Left lung (tissue), 10 donors: ENCODE results near the gene SEBOX. TPM values are rescaled to one million over a fixed set of nuclear protein-coding genes. Genes with fewer than 3 reads are reported as not detected.
A peak's percentile ranks its signal among the peaks of the same experiment; 100 is the strongest.

ENCODE experiments used
- ATAC-seq: fragments of 200-7000 bp; cut with Tn5 transposase; one replicate; pipeline ENCODE4 v1.9.1; 2020; ENCODE audit warnings: moderate library complexity
- DNase-seq, 4 donors: peaks; one replicate each; pipeline ENCODE4 v3.0.0-alpha.2; 2013 to 2020
- H3K27ac ChIP-seq, 2 donors: fragments of 200-600 bp; sonication (generic) in 1 of 2; one replicate each; pipeline versions ENCODE4 v1.5.0 to v1.8.0; 2020 to 2021
- H3K27me3 ChIP-seq, 2 donors: fragments of 200-600 bp; sonication (generic) in 1 of 2; one replicate each; pipeline versions ENCODE4 v1.5.0 to v1.8.0; 2020 to 2021
- H3K36me3 ChIP-seq, 2 donors: fragments of 200-600 bp; sonication (generic) in 1 of 2; one replicate each; pipeline versions ENCODE4 v1.5.0 to v1.8.0; 2020 to 2021
- H3K4me1 ChIP-seq, 2 donors: fragments of 200-600 bp; one replicate each; pipeline ENCODE4 v1.8.0; 2021
- H3K4me3 ChIP-seq, 2 donors: fragments of 200-600 bp; sonication (generic) in 1 of 2; one replicate each; pipeline versions ENCODE4 v1.5.0 to v1.8.0; 2020 to 2021; ENCODE audit warnings: mild to moderate bottlenecking in 1 of 2
- H3K9me3 ChIP-seq, 2 donors: fragments of 200-600 bp; sonication (generic) in 1 of 2; one replicate each; pipeline versions ENCODE4 v1.5.0 to v1.8.0; 2020 to 2021
- CTCF ChIP-seq, 2 donors: fragments of 200-600 bp; sonication (generic) in 1 of 2; IDR thresholded peaks; one replicate each; pipeline versions ENCODE4 v1.5.0 to v1.8.0; 2021; ENCODE audit warnings: antibody characterized with exemption in 2 of 2
- intact Hi-C, 2 donors: fragments of 100-400 bp; cut with DNase I; formaldehyde crosslinking; loops; one replicate each; pipeline versions ENCODE4 v1.11.2 to v1.14.2; 2022
- polyA plus RNA-seq, 6 donors: library from polyadenylated mRNA; unstranded; fragments of 120-200 nt; gene quantifications; one replicate each; pipeline ENCODE4 v1.2.1, GENCODE V29; 2013; ENCODE audit not compliant: insufficient read length in 6 of 6
- total RNA-seq, 2 donors: library from RNA; stranded (reverse); fragmentation: NEBNext Ultra II Directional; extraction: Animal tissue kit (Norgen Biotek cat#: 25700); gene quantifications; one replicate each; pipeline ENCODE4 v1.2.1, GENCODE V29; 2021
- donor health status: DM: no; HTN: yes; CAD: no.
- donor health status: DM: no; HTN: no; CAD: no.

The SEBOX gene
- total and polyA plus RNA-seq, 8 donors: not detected

- DNase-seq (no peak), ATAC-seq (no peak)
- H3K36me3 ChIP-seq: peaks cover 0 to 6% of the 10 kb centered on the region in 2 donors
- no peak overlapping the region for H3K4me3 ChIP-seq
- no peak for TF ChIP-seq CTCF (IDR thresholded peaks at IDR 0.05)
- peaks cover 11 to 42% of the 10 kb centered on the region in 2 donors for H3K4me1 ChIP-seq
- intact Hi-C loops: no loop called here
- H3K27ac ChIP-seq: no peak overlapping the region
- no peaks in the 10 kb centered on the region for H3K9me3 ChIP-seq
- H3K27me3 ChIP-seq: peaks cover 0 to 27% of the 10 kb centered on the region in 2 donors
Measured at GRCh38 chr17:28407130-28407973, 42.4 kb upstream of the SEBOX start.

GRCh38 chr17:28406473-28406814, 41.4 kb upstream of the SEBOX start:
- ATAC-seq: peak; percentile 42
- H3K9me3 ChIP-seq: no peaks in the 10 kb centered on the region
- no peak for TF ChIP-seq CTCF (IDR thresholded peaks at IDR 0.05)
- H3K27me3 ChIP-seq: peaks cover 0 to 27% of the 10 kb centered on the region in 2 donors
- H3K4me1 ChIP-seq: peaks cover 11 to 50% of the 10 kb centered on the region in 2 donors
- H3K36me3 ChIP-seq: peaks cover 0 to 12% of the 10 kb centered on the region in 2 donors
- H3K4me3 ChIP-seq: peak overlapping the region; percentile 72 to 97
- intact Hi-C loops: no loop called here
- no peak overlapping the region for H3K27ac ChIP-seq
- DNase-seq: no peak

GRCh38 chr17:28405632-28406472, 40.9 kb upstream of the SEBOX start, which contains the start of gene SLC46A1:
Gene SLC46A1 (minus strand): TSS chr17:28406212. CDS start chr17:28406114, 98 bp downstream.
- Histone ChIP-seq H3K4me1 (peaks cover 11 to 50% of the 10 kb centered on the region in 2 donors), H3K27ac (peak within 1 kb of the TSS in 1 of 2 donors; percentile 66), H3K36me3 (peaks cover 0 to 12% of the 10 kb centered on the region in 2 donors), H3K9me3 (no peaks in the 10 kb centered on the region), H3K4me3 (peak within 1 kb of the TSS; percentile 72 to 97), H3K27me3 (peaks cover 0 to 27% of the 10 kb centered on the region in 2 donors)
- ATAC-seq: peak; percentile 85
- intact Hi-C loops: no loop called here
- peak in 3 of 4 donors; percentile 45 to 91 (median 57) for DNase-seq
- no peak for TF ChIP-seq CTCF (IDR thresholded peaks at IDR 0.05)

GRCh38 chr17:28404812-28405570, 40.0 kb upstream of the SEBOX start:
- peak overlapping the region; percentile 72 to 97 for H3K4me3 ChIP-seq
- H3K9me3 ChIP-seq: no peaks in the 10 kb centered on the region
- ATAC-seq (peak; percentile 3), DNase-seq (no peak)
- TF ChIP-seq CTCF (IDR thresholded peaks at IDR 0.05): no peak
- intact Hi-C loops: no loop called here
- peaks cover 11 to 50% of the 10 kb centered on the region in 2 donors for H3K4me1 ChIP-seq
- peaks cover 0 to 18% of the 10 kb centered on the region in 2 donors for H3K36me3 ChIP-seq
- H3K27ac ChIP-seq: no peak overlapping the region
- H3K27me3 ChIP-seq: peaks cover 0 to 27% of the 10 kb centered on the region in 2 donors
